Measurements from ENCODE around the gene PSMD5. TPM values are rescaled to one million over a fixed set of nuclear protein-coding genes. Genes with fewer than 3 reads are reported as not detected.
"Not testable (repeated sequence)": the region's sequence is repeated elsewhere in the genome, so short reads cannot be mapped to it uniquely, and the experiment has no call there.

Gene PSMD5
- total RNA-seq, 1 experiment from 2014 or later: 26.5 TPM

DNA sequence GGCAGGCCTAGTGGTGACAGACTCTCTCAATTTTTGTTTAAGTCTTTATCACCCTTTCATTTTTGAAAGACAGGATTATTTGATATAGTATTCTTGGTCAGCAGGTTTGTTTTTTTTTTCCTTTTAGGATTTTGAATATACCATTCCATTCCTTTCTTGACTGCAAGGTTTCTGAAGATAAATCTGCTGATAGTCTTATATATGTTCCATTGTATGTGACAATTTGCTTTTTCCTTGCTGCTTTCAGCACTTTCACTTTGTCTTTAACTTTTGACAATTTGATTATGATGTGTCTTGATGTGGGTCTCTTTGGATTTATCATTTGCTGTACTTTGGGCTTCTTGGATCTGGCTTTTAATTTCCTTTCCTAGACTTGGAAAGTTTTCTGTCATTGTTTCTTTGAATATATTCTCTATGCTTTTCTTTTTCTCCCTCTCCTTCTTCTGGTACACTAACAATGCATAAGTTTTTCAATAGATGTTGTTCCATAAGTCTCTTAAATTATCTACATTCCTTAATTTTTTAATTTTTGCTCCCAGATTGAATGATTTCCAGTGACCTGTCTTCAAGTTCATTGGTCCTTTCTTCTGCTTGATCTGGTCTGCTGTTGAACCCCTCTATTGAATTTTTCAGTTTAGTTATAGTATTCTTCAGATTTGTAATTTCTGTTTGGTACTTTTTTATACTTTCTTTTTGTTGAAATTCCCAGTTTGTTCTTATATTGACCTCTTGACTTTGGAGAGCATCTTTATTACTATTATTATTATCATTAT lies 34.9 kb downstream of the PSMD5 start:
- no peak for DNase-seq (ENCODE audit: low spot score)

DNA sequence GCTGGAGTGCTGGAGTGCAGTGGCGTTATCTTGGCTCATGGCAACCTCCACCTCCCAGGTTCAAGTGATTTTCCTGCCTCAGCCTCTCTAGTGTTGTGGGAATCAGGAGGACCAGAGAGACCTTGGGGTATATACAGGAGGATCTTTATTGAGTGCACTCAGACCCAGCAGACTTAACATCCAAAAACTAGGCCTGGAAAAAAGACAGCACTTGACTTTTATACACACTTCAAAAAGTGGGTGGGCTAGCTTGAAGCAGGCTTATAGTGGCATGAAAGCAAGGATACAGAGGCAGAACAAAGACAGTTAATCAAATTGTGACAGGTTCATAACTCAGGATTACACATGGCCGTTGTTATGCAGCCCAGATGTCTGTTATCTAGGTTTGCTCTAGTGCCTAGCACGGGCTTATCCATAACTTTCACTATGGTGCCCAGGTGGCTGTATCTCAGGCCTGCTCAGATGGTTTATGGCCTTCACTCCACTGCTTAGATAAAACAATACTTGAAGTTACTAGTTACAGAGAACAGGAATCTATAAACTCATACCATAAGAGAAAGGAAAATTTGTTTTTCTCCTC lies 37.8 kb downstream of the PSMD5 start:
- DNase-seq (ENCODE audit: low spot score): not testable (repeated sequence)

DNA sequence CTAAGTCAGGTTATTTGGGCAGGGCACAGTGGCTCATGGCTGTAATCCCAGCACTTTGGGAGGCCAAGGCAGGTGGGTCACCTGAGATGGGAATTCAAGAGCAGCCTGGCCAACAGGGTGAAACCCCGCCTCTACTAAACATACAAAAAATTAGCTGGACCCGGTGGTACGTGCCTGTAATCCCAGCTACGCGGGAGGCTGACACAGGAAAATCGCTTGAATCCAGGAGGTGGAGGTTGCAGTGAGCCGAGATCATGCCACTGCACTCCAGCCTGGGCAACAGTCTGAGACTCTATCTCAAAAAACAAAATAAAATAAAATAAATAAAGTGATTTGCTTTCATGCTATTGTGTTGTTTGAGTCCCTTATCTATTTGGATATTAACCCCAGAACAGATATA lies 41.3 kb downstream of the PSMD5 start:
- DNase-seq (ENCODE audit: low spot score): no peak

- DNase-seq (ENCODE audit: low spot score): peak; percentile 87
These were observed 49.6 kb downstream of the PSMD5 start, which contains the start of gene FBXW2 for GRCh38 chr9:120792898-120793765. Gene FBXW2, minus strand, starts transcription at chr9:120793416. Its CDS starts 5,158 bp downstream, at chr9:120788258.

- DNase-seq (ENCODE audit: low spot score): no peak
These were observed 51.6 kb downstream of the PSMD5 start for GRCh38 chr9:120791161-120791560.

GRCh38 chr9:120787933-120788332 lies 54.8 kb downstream of the PSMD5 start:
- DNase-seq (ENCODE audit: low spot score): no peak

DNA sequence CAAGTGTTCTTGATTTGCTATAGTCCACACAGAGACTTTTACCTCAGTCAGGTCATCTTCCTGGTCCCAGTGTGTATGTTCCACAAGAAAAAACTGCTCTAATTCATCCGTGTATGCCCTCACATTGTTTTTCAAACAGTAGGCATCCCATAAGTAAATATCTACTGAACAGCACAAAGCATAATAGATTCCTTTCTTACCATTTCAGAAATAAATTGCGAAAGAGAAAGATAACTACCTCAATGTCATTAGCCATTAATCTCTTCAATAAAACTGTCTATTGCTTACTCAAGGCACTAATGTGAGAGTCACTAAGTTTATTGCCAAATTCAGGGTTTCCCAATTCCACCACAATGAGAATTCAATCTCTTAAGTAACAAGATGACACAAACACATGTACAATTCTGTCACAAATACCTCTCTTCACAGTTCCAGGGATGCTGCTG lies 59.1 kb downstream of the PSMD5 start:
- peak; percentile 11 for DNase-seq (ENCODE audit: low spot score)

DNA sequence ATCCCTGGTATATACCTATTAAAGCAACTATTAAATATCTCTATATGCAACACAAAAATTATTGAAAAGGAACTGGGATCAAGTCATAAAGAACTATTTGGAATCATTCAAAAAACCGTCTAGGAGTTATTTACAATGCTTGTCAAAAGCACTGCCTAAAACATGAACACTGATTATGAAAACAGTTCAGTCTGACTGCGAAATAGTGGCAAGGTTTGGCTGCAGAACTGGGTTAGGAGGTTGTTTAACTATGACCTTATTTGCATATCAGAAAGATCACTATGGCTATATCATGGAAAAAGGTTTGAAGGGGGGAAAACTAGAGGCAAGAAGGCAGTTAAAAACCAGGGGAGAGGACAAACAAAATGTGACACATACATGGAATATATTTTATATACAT lies 61.5 kb downstream of the PSMD5 start:
- no peak for DNase-seq (ENCODE audit: low spot score)

DNA sequence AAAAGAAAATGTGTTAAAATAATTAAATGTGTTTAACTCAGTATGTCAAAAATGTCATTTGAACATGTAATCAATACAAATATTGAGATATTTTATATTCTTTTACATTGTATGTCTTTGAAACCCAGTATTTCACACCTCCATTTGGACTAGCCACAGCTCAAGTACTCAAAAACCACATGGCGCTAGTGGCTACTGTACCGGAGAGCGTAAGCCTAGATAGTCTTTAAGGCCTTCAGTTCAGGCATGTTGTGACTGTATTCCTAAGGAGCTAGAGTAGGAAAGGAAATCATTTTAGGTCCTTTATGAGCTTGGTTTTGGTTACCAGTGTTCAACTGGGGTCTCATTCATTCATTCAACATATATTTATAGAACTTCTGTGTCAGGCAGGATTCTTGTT lies 62.4 kb downstream of the PSMD5 start:
- DNase-seq (ENCODE audit: low spot score): no peak

GRCh38 chr9:120779227-120779626 lies 63.5 kb downstream of the PSMD5 start:
- DNase-seq (ENCODE audit: low spot score): no peak

- DNase-seq (ENCODE audit: low spot score): no peak
These were observed 64.0 kb downstream of the PSMD5 start for GRCh38 chr9:120778758-120779157.

DNA sequence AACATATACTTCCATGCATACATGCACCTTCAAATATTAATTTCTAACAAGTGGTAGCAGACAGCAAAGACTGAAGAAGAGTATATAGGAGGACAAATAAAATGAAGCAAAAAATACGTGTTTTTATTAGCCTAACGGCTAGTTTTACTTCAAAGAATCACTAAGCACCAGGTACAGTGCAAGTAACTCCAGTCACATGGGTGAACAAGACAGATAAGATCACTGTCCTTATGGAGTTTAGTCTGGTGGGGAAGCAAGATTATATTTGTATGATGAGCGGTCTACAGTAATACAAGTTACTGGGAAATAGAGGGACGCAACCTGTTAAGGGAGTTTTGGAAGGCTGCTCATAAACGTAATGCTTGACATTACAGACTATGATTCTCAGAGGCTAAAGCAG lies 65.5 kb downstream of the PSMD5 start:
- DNase-seq (ENCODE audit: low spot score): no peak

GRCh38 chr9:120776788-120777187 lies 65.9 kb downstream of the PSMD5 start:
- no peak for DNase-seq (ENCODE audit: low spot score)

- DNase-seq (ENCODE audit: low spot score): no peak
These were observed 66.9 kb downstream of the PSMD5 start for GRCh38 chr9:120775859-120776258.

- DNase-seq (ENCODE audit: low spot score): peak; percentile 10
These were observed 68.0 kb downstream of the PSMD5 start for GRCh38 chr9:120774719-120775118.

DNA sequence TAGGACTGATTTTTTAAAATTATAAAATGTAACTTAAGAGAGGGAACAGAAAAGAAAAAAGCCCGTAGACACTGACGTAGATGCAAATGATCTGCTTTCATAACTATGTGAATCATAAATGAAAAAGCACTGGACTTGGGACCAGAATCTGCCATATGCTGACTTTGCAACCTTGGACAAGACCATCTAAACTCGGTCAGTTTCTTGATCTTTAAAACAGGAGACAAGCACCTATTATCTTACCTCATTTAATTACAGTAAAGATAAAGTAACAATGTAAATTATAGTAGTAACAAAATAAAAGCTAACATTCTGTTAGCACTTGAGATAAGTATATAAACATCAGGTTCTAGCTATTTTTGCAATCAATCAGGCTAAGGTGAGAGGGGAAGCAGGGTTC lies 69.5 kb downstream of the PSMD5 start:
- no peak for DNase-seq (ENCODE audit: low spot score)

GRCh38 chr9:120770931-120771330 lies 71.8 kb downstream of the PSMD5 start:
- DNase-seq (ENCODE audit: low spot score): no peak

- DNase-seq (ENCODE audit: low spot score): no peak
These were observed 73.8 kb downstream of the PSMD5 start for GRCh38 chr9:120768886-120769285.

DNA sequence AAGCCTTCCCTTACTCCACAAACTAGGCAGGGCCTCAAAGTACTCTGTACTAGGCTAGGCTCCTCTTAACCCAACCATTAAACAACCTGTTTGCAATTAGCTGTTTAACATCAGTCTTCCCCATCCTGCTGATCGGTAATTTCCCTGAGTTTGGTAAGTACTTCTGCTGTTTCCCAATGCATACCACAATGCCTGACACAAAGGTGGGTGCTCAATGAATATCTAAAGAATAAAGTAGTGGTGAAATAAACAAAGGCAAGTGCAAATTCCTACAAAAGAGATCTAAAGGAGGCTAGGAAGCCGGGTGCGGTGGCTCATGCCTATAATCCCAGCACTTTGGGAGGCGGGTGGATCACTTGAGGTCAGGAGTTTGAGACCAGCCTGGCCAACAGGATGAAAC lies 74.5 kb downstream of the PSMD5 start:
- DNase-seq (ENCODE audit: low spot score): no peak

DNA sequence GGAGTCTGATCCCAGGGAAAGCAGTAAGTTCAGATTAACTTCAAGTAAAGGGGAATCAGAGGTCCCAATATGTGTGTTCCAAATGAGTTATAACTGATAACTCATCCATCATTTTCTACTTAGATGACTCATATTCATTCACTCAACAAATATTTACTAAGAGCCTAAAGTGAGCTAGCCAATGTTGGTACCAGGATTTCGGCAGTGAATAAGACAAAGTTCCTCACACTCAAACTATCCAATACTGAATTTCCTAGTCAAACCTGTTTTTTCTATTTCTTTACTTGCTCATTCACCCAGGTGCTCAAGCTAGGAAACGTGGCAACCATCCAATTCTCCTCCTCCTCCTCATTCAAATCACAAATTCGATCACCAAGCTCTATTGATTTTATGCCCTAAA lies 75.3 kb downstream of the PSMD5 start:
- peak; percentile 27 for DNase-seq (ENCODE audit: low spot score)
